ENCODE measurements around the gene HELT. TPM values are rescaled to one million over a fixed set of nuclear protein-coding genes. Genes with fewer than 3 reads are reported as not detected.

Gene HELT
- total RNA-seq, 4 donors from 2014 or later, result not detected

GRCh38 chr4:185033072-185033471 lies 14.8 kb downstream of the HELT start:
- in situ Hi-C loops (cut with MboI; ENCODE audit: low sequenced_read_pairs in 4 of 4), result loop anchor here in 1 of 4 donors (10.0 kb wide), 1 partner anchor 102 kb away; no protein-coding TSS in a partner anchor

GRCh38 chr4:185033950-185034349 lies 15.7 kb downstream of the HELT start:
- Histone ChIP-seq H3K4me1 (no peaks in the 10 kb centered on the region), H3K4me3 (no peak overlapping the region), H3K27ac (no peak overlapping the region), H3K36me3 (no peaks in the 10 kb centered on the region), H3K27me3 (peaks cover 0 to 9% (median 0%) of the 10 kb centered on the region in 3 donors), H3K9me3 (no peaks in the 10 kb centered on the region)
- peak; percentile 30 to 73 for ATAC-seq
- intact Hi-C loops (cut with DNase I; ENCODE audit: low total_unique reads) (no loop called here), in situ Hi-C loops (cut with MboI; ENCODE audit: low sequenced_read_pairs in 4 of 4) (loop anchor here in 1 of 4 donors (10.0 kb wide), 1 partner anchor 101 kb away; no protein-coding TSS in a partner anchor)
- TF ChIP-seq CTCF (IDR thresholded peaks at IDR 0.05 in 4 of 5, conservative IDR thresholded peaks at IDR 0.05 in 1 of 5), result no peak
- DNase-seq, result no peak

More at GRCh38 chr4:185033072-185033471, 14.8 kb downstream of the HELT start:
- no peak overlapping the region for H3K27ac ChIP-seq
- H3K4me1 ChIP-seq, result no peaks in the 10 kb centered on the region
- H3K4me3 ChIP-seq, result no peak overlapping the region
- intact Hi-C loops (cut with DNase I; ENCODE audit: low total_unique reads), result no loop called here
- ATAC-seq (no peak), DNase-seq (no peak)
- no peaks in the 10 kb centered on the region for H3K9me3 ChIP-seq
- peaks cover 0 to 16% (median 0%) of the 10 kb centered on the region in 3 donors for H3K27me3 ChIP-seq
- H3K36me3 ChIP-seq, result no peaks in the 10 kb centered on the region
- TF ChIP-seq CTCF (IDR thresholded peaks at IDR 0.05 in 4 of 5, conservative IDR thresholded peaks at IDR 0.05 in 1 of 5), result no peak
- TF ChIP-seq POLR2A (IDR thresholded peaks at IDR 0.05), result no peak

- Histone ChIP-seq H3K27ac (no peak overlapping the region), H3K4me3 (no peak overlapping the region), H3K36me3 (no peaks in the 10 kb centered on the region), H3K27me3 (peaks cover 0 to 8% (median 0%) of the 10 kb centered on the region in 3 donors), H3K4me1 (no peaks in the 10 kb centered on the region), H3K9me3 (no peaks in the 10 kb centered on the region)
- DNase-seq (no peak), ATAC-seq (no peak)
- TF ChIP-seq POLR2A (IDR thresholded peaks at IDR 0.05) (no peak), CTCF (IDR thresholded peaks at IDR 0.05 in 4 of 5, conservative IDR thresholded peaks at IDR 0.05 in 1 of 5) (no peak)
- intact Hi-C loops (cut with DNase I; ENCODE audit: low total_unique reads) (no loop called here), in situ Hi-C loops (cut with MboI; ENCODE audit: low sequenced_read_pairs in 4 of 4) (loop anchor here in 3 of 4 donors (5.0 to 10.0 kb wide), 3 partner anchors 97 to 102 kb away; no protein-coding TSS in a partner anchor)
Measured at GRCh38 chr4:185035284-185035683, 17.0 kb downstream of the HELT start.

- H3K4me1 ChIP-seq, result no peaks in the 10 kb centered on the region
- no peak overlapping the region for H3K4me3 ChIP-seq
- DNase-seq (no peak), ATAC-seq (no peak)
- H3K9me3 ChIP-seq, result no peaks in the 10 kb centered on the region
- peaks cover 0 to 4% (median 0%) of the 10 kb centered on the region in 3 donors for H3K27me3 ChIP-seq
- in situ Hi-C loops (cut with MboI; ENCODE audit: low sequenced_read_pairs in 4 of 4) (loop anchor here in 3 of 4 donors (5.0 to 10.0 kb wide), 3 partner anchors 96 to 101 kb away; no protein-coding TSS in a partner anchor), intact Hi-C loops (cut with DNase I; ENCODE audit: low total_unique reads) (no loop called here)
- TF ChIP-seq CTCF (IDR thresholded peaks at IDR 0.05 in 4 of 5, conservative IDR thresholded peaks at IDR 0.05 in 1 of 5) (no peak), POLR2A (IDR thresholded peaks at IDR 0.05) (no peak)
- no peak overlapping the region for H3K27ac ChIP-seq
- H3K36me3 ChIP-seq, result no peaks in the 10 kb centered on the region
Measured at GRCh38 chr4:185036019-185036418, 17.7 kb downstream of the HELT start.

- no peak for TF ChIP-seq POLR2A (IDR thresholded peaks at IDR 0.05)
- no peak for TF ChIP-seq CTCF (IDR thresholded peaks at IDR 0.05 in 4 of 5, conservative IDR thresholded peaks at IDR 0.05 in 1 of 5)
- ATAC-seq (no peak), DNase-seq (no peak)
- no peaks in the 10 kb centered on the region for H3K36me3 ChIP-seq
- intact Hi-C loops (cut with DNase I; ENCODE audit: low total_unique reads) (no loop called here), in situ Hi-C loops (cut with MboI; ENCODE audit: low sequenced_read_pairs in 4 of 4) (loop anchor here in 3 of 4 donors (5.0 to 10.0 kb wide), 3 partner anchors 95 to 100 kb away; no protein-coding TSS in a partner anchor)
- no peak overlapping the region for H3K4me3 ChIP-seq
- no peaks in the 10 kb centered on the region for H3K9me3 ChIP-seq
- H3K27me3 ChIP-seq, result no peaks in the 10 kb centered on the region
- H3K27ac ChIP-seq, result no peak overlapping the region
- H3K4me1 ChIP-seq, result no peaks in the 10 kb centered on the region
Measured at GRCh38 chr4:185036842-185037241, 18.6 kb downstream of the HELT start.

Measured in gastrocnemius medialis (tissue), 4 donors.